Effector CD8-positive, alpha-beta T cell (primary cell): Measurements from ENCODE around the gene BRWD1.

Source experiments
- DNase-seq: peaks from one replicate; lab custom pipeline; 2025; lab: John Stamatoyannopoulos, UW

BRWD1 gene

DNA sequence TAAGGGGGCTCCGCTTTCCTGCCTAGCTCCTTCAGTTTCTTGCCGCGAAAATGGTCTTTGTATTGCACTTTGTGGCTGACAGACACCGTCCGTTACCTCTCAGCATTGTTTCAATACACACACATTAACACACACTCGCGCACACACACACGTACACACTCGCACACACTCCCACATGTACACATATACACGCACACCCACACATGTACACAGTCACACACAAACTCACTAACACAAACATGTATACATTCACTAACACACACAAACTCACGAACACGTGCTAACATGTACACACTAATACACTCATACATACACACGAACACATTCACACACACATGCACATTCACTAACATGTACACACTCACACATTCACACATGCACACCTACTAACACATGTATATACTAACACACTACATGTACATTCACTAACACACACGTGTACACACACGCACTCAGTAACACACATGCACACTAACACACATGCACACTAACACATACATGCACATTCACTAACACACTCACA is 179.1 kb downstream of the BRWD1 start:
- DNase-seq, result no peak
